ENCODE data around the gene ZNF740. TPM values are rescaled to one million over a fixed set of nuclear protein-coding genes. Genes with fewer than 3 reads are reported as not detected.

The ZNF740 gene
- total RNA-seq, 1 donor from 2014 or later, result 46.8 TPM

DNA sequence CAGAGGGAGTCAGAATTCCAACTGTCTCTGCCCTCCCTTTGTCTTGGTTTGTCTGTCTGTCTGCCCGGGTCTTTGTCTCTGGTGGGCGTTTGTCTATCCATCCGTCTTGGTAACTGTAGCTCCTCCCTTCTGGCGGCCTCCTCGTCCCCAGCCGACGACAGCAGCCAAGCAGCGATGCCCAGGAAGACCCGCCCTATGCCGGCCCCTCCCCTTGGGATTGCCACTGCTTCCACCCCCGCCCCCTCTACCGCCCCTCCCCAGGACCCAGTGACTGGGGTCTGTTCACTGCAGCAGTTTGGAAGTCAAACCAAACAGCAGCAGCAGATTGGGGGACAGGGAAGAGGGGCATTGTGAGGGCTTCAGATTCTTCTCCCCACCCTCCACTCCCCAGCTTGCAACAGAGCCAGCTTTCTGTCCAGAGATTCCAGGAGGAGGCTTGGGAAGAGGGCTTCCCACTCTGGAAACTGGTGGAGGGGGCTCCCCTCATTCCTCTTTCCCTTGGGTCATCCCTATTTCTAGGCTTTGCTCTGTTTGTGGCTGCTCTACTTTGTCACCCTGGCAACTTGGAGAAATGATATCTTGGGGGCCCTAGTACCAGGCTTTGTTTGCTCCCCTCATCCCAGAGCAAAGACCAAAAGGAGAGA, 53.9 kb downstream of the ZNF740 start:
- Histone ChIP-seq H3K9me3 (no peaks in the 10 kb centered on the region), H3K27me3 (no peaks in the 10 kb centered on the region), H3K27ac (no peak overlapping the region), H3K4me3 (no peak overlapping the region), H3K36me3 (no peaks in the 10 kb centered on the region), H3K4me1 (peaks cover 23% of the 10 kb centered on the region)
- TF ChIP-seq, protein P1, sequence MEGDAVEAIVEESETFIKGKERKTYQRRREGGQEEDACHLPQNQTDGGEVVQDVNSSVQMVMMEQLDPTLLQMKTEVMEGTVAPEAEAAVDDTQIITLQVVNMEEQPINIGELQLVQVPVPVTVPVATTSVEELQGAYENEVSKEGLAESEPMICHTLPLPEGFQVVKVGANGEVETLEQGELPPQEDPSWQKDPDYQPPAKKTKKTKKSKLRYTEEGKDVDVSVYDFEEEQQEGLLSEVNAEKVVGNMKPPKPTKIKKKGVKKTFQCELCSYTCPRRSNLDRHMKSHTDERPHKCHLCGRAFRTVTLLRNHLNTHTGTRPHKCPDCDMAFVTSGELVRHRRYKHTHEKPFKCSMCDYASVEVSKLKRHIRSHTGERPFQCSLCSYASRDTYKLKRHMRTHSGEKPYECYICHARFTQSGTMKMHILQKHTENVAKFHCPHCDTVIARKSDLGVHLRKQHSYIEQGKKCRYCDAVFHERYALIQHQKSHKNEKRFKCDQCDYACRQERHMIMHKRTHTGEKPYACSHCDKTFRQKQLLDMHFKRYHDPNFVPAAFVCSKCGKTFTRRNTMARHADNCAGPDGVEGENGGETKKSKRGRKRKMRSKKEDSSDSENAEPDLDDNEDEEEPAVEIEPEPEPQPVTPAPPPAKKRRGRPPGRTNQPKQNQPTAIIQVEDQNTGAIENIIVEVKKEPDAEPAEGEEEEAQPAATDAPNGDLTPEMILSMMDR (IDR thresholded peaks at IDR 0.05), result no peak
- no peak for DNase-seq
- intact Hi-C loops (cut with DNase I), result no loop called here
- ATAC-seq, result no peak

DNA sequence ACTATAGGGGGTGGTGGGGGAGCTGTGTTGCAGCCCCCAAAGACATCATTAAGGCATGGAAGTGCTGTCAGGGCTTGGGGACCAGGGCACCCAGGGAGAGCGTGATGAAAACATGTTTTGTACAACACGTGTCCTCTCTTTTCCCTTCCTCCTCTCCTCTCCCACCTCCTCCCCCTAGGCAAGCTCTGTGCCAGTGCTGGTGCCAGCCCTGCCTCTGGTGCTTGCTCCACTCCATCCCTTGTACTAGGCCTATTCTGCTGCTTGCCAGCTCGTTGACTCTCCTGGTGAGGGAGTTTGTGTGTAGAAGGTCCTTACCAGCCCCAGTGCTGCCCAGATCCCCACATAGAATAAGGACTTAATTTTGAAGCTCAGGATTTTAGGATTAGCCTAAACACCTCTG, 54.6 kb downstream of the ZNF740 start:
- H3K9me3 ChIP-seq, result no peaks in the 10 kb centered on the region
- H3K4me1 ChIP-seq, result peaks cover 23% of the 10 kb centered on the region
- H3K4me3 ChIP-seq, result no peak overlapping the region
- H3K27me3 ChIP-seq, result no peaks in the 10 kb centered on the region
- ATAC-seq, result no peak
- intact Hi-C loops (cut with DNase I), result no loop called here
- H3K36me3 ChIP-seq, result no peaks in the 10 kb centered on the region
- TF ChIP-seq, protein P1 (IDR thresholded peaks at IDR 0.05), result no peak
- no peak for DNase-seq
- H3K27ac ChIP-seq, result no peak overlapping the region

DNA sequence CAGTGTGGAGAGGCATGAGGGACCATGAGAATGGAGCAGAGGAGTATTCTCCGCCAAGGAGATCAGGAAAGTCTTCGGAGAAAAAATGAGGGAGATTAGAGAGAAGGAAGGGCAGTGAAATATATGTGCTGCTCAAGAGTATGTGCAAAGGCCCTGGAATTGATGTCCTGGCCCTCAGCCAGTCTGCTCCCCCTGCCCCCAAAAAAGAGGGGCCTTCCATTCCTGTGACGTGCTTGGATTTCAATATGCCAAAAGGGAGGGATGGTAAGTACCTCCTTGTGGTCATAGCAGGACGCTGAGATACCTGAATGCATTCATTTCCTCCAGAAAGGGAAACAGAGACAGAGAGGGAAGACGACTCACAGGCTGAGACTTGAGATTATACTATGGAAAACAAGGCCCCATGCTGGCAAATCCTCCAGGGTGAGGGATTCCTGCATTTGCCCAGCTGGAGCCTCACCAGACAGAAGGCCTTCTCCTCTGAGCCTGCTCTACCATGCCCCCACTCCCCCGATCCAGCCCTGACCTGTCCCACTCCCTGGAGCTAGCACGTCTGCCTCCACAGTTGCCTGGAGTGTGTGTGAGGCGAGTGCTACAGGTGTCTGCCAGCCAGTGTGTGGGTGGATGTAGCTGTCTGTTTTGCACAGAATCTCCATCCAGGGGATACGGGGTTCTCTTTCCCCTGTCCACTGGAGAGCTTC, 55.4 kb downstream of the ZNF740 start:
- Histone ChIP-seq H3K36me3 (no peaks in the 10 kb centered on the region), H3K9me3 (no peaks in the 10 kb centered on the region), H3K4me3 (no peak overlapping the region), H3K27ac (no peak overlapping the region), H3K4me1 (peaks cover 23% of the 10 kb centered on the region), H3K27me3 (no peaks in the 10 kb centered on the region)
- no peak for ATAC-seq
- intact Hi-C loops (cut with DNase I), result no loop called here
- no peak for DNase-seq
- TF ChIP-seq, protein P1 (IDR thresholded peaks at IDR 0.05), result no peak

DNA sequence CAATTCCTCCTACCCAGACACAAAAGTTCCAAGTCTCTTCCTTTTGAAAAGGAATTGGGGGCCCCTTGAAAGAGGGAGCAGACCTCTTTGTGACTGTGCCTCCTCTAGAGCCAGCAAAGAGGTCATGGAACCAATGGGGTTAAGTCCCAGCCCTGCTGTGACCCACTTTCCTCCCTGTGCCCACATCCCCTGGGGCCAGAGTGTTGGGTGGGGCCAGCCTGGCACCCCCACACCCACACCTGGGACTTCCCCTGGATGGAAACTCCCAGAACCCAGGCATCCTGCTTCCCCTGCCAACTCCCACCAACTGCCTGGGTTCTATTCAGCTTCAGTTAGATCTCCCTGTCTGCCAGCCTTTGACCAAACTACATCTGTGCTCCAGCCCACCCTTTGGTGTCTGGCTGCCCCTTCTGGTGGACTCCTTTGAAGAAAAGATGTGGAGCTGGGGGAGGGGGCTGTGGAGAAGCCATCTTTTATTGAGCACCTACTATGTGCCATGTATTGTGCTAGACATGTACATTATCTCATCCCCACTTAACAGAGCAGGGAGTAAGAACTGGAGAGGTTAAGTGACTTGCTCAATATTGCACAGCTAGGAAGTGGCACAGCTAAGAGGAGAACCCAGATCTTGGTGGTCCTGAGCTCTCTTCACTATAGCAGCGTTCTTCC, 56.1 kb downstream of the ZNF740 start:
- Histone ChIP-seq H3K4me1 (peaks cover 23% of the 10 kb centered on the region), H3K36me3 (no peaks in the 10 kb centered on the region), H3K27me3 (no peaks in the 10 kb centered on the region), H3K27ac (no peak overlapping the region), H3K9me3 (no peaks in the 10 kb centered on the region), H3K4me3 (no peak overlapping the region)
- TF ChIP-seq, protein P1 (IDR thresholded peaks at IDR 0.05), result no peak
- DNase-seq (no peak), ATAC-seq (no peak)
- intact Hi-C loops (cut with DNase I), result no loop called here

DNA sequence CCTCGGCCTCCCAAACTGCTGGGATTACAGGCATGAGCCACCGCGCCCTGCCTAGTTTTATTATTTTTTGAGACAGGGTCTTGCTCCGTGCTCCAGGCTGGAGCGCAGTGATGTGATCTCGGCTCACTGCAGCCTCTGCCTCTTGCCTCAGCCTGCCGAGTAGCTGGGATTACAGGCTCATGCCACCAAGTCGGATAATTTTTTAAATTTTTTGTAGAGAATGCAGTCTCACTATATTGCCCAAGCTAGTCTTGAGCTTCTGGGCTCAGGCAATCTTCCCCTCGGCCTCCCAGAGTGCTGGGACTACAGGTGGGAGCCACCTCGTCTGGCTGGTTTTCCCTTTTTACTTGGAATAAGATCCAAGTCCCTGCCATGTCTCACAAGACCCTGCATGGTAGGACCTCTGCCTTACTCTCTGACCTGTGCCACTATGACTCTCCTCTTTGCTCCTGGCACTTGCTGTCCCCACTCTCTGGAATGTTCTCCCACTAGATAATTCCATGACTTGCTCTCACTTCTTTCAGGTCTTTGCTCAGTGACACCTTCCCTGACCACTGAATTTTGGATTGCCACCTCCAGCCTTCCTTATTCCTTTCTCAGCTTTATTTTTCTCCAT, 59.2 kb downstream of the ZNF740 start:
- H3K9me3 ChIP-seq, result no peaks in the 10 kb centered on the region
- TF ChIP-seq, protein P1 (IDR thresholded peaks at IDR 0.05), result no peak
- no peaks in the 10 kb centered on the region for H3K27me3 ChIP-seq
- H3K4me3 ChIP-seq, result no peak overlapping the region
- H3K36me3 ChIP-seq, result no peaks in the 10 kb centered on the region
- DNase-seq (no peak), ATAC-seq (no peak)
- intact Hi-C loops (cut with DNase I), result no loop called here
- no peak overlapping the region for H3K27ac ChIP-seq
- H3K4me1 ChIP-seq, result peaks cover 3% of the 10 kb centered on the region

Data from upper lobe of right lung (tissue), 1 donor.